Tibial artery (tissue), 4 donors: ENCODE results near the gene HOPX.

Experiments
- DNase-seq, 2 donors: peaks; one replicate each; pipeline ENCODE4 v3.0.0-alpha.2; 2019
- H3K27ac ChIP-seq, 2 donors: fragments of 200-600 bp; sonication (generic) in 1 of 2; 1 replicate in 1 of 2; 2 replicates in 1 of 2; pipeline ENCODE4 v1.5.1; 2018 to 2019; ENCODE audit warnings: mild to moderate bottlenecking in 1 of 2
- H3K27me3 ChIP-seq, 2 donors: fragments of 200-600 bp; sonication (generic) in 1 of 2; one replicate each; pipeline versions ENCODE4 v1.5.1 to v1.6.0; 2016 to 2019
- H3K36me3 ChIP-seq, 3 donors: fragments of 200-600 bp; sonication (generic) in 2 of 3; one replicate each; pipeline ENCODE4 v1.5.1; 2016 to 2019; ENCODE audit warnings: mild to moderate bottlenecking in 2 of 3
- H3K4me1 ChIP-seq, 4 donors: fragments of 200-600 bp; sonication (generic) in 2 of 4; 1 replicate in 3 of 4; 2 replicates in 1 of 4; pipeline ENCODE4 v1.5.1; 2016 to 2019
- H3K4me3 ChIP-seq, 2 donors: fragments of 200-600 bp; sonication (generic) in 1 of 2; 1 replicate in 1 of 2; 2 replicates in 1 of 2; pipeline ENCODE4 v1.5.1; 2018 to 2019; ENCODE audit warnings: mild to moderate bottlenecking in 2 of 2
- H3K9me3 ChIP-seq, 3 donors: fragments of 200-600 bp; sonication (generic) in 1 of 3; one replicate each; pipeline ENCODE4 v1.5.1; 2016 to 2019
- intact Hi-C: fragments of 100-400 bp; cut with DNase I; formaldehyde crosslinking; loops from one replicate; pipeline ENCODE4 v1.15.0; 2023; ENCODE audit warnings: low total_unique reads
- TF ChIP-seq, protein P1 (sequence below), 2 experiments: fragments of 200-600 bp in 1 of 2; fragments of 450-650 bp in 1 of 2; IDR thresholded peaks; one replicate each; pipeline ENCODE4 v1.5.1; 2017 to 2019; ENCODE audit warnings: antibody characterized with exemption in 2 of 2, mild to moderate bottlenecking in 1 of 2, moderate library complexity in 1 of 2

The HOPX gene

DNA sequence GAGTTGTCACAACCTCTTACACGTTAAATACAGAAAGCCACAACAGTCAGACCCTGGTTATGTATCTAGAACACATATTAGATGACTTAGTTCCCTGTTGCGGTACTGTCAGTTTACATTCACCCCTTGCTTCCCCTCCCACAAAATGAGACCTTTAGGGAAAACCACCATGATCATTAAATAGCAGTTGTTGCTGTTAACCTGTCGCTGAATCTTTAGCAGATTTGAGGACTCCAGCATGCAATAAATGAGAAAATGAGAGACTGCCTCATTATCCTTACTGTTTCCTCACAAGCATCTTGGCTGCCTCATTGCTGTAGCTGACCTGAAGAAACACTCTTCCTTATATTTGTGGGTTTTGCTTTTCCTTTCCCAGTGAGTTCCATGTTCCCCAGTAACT, 77.8 kb downstream of the HOPX start:
- TF ChIP-seq, protein P1, sequence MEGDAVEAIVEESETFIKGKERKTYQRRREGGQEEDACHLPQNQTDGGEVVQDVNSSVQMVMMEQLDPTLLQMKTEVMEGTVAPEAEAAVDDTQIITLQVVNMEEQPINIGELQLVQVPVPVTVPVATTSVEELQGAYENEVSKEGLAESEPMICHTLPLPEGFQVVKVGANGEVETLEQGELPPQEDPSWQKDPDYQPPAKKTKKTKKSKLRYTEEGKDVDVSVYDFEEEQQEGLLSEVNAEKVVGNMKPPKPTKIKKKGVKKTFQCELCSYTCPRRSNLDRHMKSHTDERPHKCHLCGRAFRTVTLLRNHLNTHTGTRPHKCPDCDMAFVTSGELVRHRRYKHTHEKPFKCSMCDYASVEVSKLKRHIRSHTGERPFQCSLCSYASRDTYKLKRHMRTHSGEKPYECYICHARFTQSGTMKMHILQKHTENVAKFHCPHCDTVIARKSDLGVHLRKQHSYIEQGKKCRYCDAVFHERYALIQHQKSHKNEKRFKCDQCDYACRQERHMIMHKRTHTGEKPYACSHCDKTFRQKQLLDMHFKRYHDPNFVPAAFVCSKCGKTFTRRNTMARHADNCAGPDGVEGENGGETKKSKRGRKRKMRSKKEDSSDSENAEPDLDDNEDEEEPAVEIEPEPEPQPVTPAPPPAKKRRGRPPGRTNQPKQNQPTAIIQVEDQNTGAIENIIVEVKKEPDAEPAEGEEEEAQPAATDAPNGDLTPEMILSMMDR (IDR thresholded peaks at IDR 0.05), result no peak
- intact Hi-C loops, result no loop called here
- Histone ChIP-seq H3K4me1 (no peaks in the 10 kb centered on the region), H3K27me3 (no peaks in the 10 kb centered on the region), H3K27ac (no peak overlapping the region), H3K4me3 (no peak overlapping the region), H3K36me3 (no peaks in the 10 kb centered on the region), H3K9me3 (no peaks in the 10 kb centered on the region)
- DNase-seq, result no peak
